ENCODE measurements around the gene DPP10. TPM values are rescaled to one million over a fixed set of nuclear protein-coding genes. Genes with fewer than 3 reads are reported as not detected.
A peak's percentile ranks its signal among the peaks of the same experiment; 100 is the strongest.

Gene DPP10
- total and polyA plus RNA-seq, 4 donors, result 30.6 to 83.0 (median 48.0) TPM

- no peaks in the 10 kb centered on the region for H3K9me3 ChIP-seq (ENCODE audit: control insufficient read depth, insufficient read depth, low read length)
- no peaks in the 10 kb centered on the region for H3K27me3 ChIP-seq (ENCODE audit: control insufficient read depth, insufficient read depth, low read length)
Measured at GRCh38 chr2:115171751-115172150, 729.3 kb downstream of the DPP10 start.

DNA sequence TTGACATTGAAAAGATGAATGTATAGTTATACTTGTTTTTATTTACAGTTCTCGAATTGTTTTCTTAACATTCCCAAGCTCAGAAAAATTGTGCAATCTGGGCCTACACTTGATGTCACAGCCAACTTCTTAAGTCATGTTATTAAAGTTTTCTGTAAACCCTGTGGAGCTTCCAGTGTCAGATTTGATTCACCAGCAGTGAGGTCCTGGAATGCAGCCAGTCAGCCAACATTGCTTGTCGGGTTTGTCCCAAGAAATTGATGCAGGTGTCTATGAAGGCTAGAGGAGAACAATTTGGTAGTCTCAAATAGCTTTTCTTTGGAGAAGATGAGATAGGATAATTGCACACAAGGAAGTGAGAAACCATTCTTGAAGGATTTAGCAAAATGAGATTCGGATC lies 732.2 kb downstream of the DPP10 start:
- no peak overlapping the region for H3K27ac ChIP-seq (ENCODE audit: low read depth, low read length)
- H3K4me1 ChIP-seq (ENCODE audit: control insufficient read depth, insufficient read depth, low read length), result no peaks in the 10 kb centered on the region
- DNase-seq (ENCODE audit: low read depth in 4 of 6, low spot score in 6 of 6), result no peak
- no peaks in the 10 kb centered on the region for H3K9me3 ChIP-seq (ENCODE audit: control insufficient read depth, insufficient read depth, low read length)
- no peak overlapping the region for H3K4me3 ChIP-seq (ENCODE audit: low read depth, low read length)
- H3K36me3 ChIP-seq (ENCODE audit: control insufficient read depth, insufficient read depth, low read length), result no peaks in the 10 kb centered on the region
- no peaks in the 10 kb centered on the region for H3K27me3 ChIP-seq (ENCODE audit: control insufficient read depth, insufficient read depth, low read length)
- 31% methylated on average over 1 of the region's 3 CpGs for WGBS (ENCODE audit: insufficient coverage)

More at GRCh38 chr2:115171751-115172150, 729.3 kb downstream of the DPP10 start:
- Histone ChIP-seq H3K4me1 (ENCODE audit: control insufficient read depth, insufficient read depth, low read length) (no peaks in the 10 kb centered on the region), H3K4me3 (ENCODE audit: low read depth, low read length) (no peak overlapping the region), H3K27ac (ENCODE audit: low read depth, low read length) (no peak overlapping the region), H3K36me3 (ENCODE audit: control insufficient read depth, insufficient read depth, low read length) (no peaks in the 10 kb centered on the region)
- no peak for DNase-seq (ENCODE audit: low read depth in 4 of 6, low spot score in 6 of 6)
- WGBS (ENCODE audit: insufficient coverage), result 83% methylated on average over 2 of the region's 2 CpGs

DNA sequence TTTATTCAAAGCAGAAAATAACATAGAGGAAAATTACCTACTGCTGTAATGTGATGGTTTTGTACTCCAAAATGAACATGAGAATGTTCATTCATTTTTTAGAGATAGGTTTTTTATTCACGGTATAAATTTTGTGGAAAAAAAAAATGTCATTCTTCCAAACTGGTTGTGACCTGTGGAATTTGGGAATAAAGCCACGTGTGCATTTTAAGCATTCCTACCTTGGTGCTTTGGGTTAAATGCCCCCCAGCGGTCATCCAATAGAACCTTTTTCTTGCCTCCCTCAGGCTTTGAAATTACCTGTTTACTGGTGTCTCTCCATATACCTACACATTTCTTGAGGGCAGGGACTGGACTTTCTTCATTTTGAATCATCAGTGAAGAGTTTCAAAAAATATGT lies 740.7 kb downstream of the DPP10 start:
- Histone ChIP-seq H3K4me1 (ENCODE audit: control insufficient read depth, insufficient read depth, low read length) (no peaks in the 10 kb centered on the region), H3K27me3 (ENCODE audit: control insufficient read depth, insufficient read depth, low read length) (no peaks in the 10 kb centered on the region), H3K9me3 (ENCODE audit: control insufficient read depth, insufficient read depth, low read length) (no peaks in the 10 kb centered on the region), H3K36me3 (ENCODE audit: control insufficient read depth, insufficient read depth, low read length) (no peaks in the 10 kb centered on the region), H3K27ac (ENCODE audit: low read depth, low read length) (no peak overlapping the region), H3K4me3 (ENCODE audit: low read depth, low read length) (no peak overlapping the region)
- WGBS (ENCODE audit: insufficient coverage), result 40% methylated on average over 2 of the region's 3 CpGs
- no peak for DNase-seq (ENCODE audit: low read depth in 4 of 6, low spot score in 6 of 6)

GRCh38 chr2:115190459-115190858 lies 748.0 kb downstream of the DPP10 start:
- Histone ChIP-seq H3K9me3 (ENCODE audit: control insufficient read depth, insufficient read depth, low read length) (no peaks in the 10 kb centered on the region), H3K27me3 (ENCODE audit: control insufficient read depth, insufficient read depth, low read length) (no peaks in the 10 kb centered on the region), H3K36me3 (ENCODE audit: control insufficient read depth, insufficient read depth, low read length) (no peaks in the 10 kb centered on the region), H3K27ac (ENCODE audit: low read depth, low read length) (no peak overlapping the region), H3K4me1 (ENCODE audit: control insufficient read depth, insufficient read depth, low read length) (no peaks in the 10 kb centered on the region), H3K4me3 (ENCODE audit: low read depth, low read length) (no peak overlapping the region)
- no peak for DNase-seq (ENCODE audit: low read depth in 4 of 6, low spot score in 6 of 6)
- 98% methylated on average over 9 of the region's 13 CpGs for WGBS (ENCODE audit: insufficient coverage)

DNA sequence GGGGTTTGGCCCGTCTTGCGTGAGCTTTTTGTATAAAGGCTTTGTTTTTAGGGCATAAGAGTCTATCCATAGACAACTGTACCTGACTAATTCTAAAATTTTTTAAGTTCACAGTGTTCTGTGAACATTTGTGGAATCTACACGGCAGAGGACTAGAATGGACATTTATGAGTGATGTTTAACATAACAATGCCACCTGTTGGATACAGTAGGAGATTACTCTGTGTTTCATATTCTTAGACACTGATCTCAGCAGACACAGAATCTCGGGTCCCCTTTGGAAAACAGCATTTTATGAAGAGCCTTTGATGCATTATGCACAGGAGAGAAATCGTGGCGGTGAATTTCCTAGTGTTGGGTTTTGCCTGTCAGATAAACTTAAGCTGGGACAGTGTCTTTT lies 752.2 kb downstream of the DPP10 start:
- Histone ChIP-seq H3K4me1 (ENCODE audit: control insufficient read depth, insufficient read depth, low read length) (no peaks in the 10 kb centered on the region), H3K27me3 (ENCODE audit: control insufficient read depth, insufficient read depth, low read length) (no peaks in the 10 kb centered on the region), H3K27ac (ENCODE audit: low read depth, low read length) (no peak overlapping the region), H3K36me3 (ENCODE audit: control insufficient read depth, insufficient read depth, low read length) (no peaks in the 10 kb centered on the region), H3K9me3 (ENCODE audit: control insufficient read depth, insufficient read depth, low read length) (no peaks in the 10 kb centered on the region), H3K4me3 (ENCODE audit: low read depth, low read length) (no peak overlapping the region)
- DNase-seq (ENCODE audit: low read depth in 4 of 6, low spot score in 6 of 6), result no peak
- 86% methylated on average over 3 of the region's 6 CpGs for WGBS (ENCODE audit: insufficient coverage)

- Histone ChIP-seq H3K27ac (ENCODE audit: low read depth, low read length) (no peak overlapping the region), H3K27me3 (ENCODE audit: control insufficient read depth, insufficient read depth, low read length) (no peaks in the 10 kb centered on the region), H3K4me1 (ENCODE audit: control insufficient read depth, insufficient read depth, low read length) (no peaks in the 10 kb centered on the region), H3K36me3 (ENCODE audit: control insufficient read depth, insufficient read depth, low read length) (no peaks in the 10 kb centered on the region), H3K4me3 (ENCODE audit: low read depth, low read length) (no peak overlapping the region), H3K9me3 (ENCODE audit: control insufficient read depth, insufficient read depth, low read length) (no peaks in the 10 kb centered on the region)
- no peak for DNase-seq (ENCODE audit: low read depth in 4 of 6, low spot score in 6 of 6)
Measured at GRCh38 chr2:115196587-115196986, 754.1 kb downstream of the DPP10 start.

GRCh38 chr2:115199966-115200365 lies 757.5 kb downstream of the DPP10 start:
- WGBS (ENCODE audit: insufficient coverage), result 50% methylated on average over 1 of the region's 4 CpGs
- H3K4me3 ChIP-seq (ENCODE audit: low read depth, low read length), result no peak overlapping the region
- no peaks in the 10 kb centered on the region for H3K27me3 ChIP-seq (ENCODE audit: control insufficient read depth, insufficient read depth, low read length)
- H3K36me3 ChIP-seq (ENCODE audit: control insufficient read depth, insufficient read depth, low read length), result no peaks in the 10 kb centered on the region
- H3K27ac ChIP-seq (ENCODE audit: low read depth, low read length), result no peak overlapping the region
- DNase-seq (ENCODE audit: low read depth in 4 of 6, low spot score in 6 of 6), result peak in 2 of 6 donors; percentile 60 to 62
- H3K9me3 ChIP-seq (ENCODE audit: control insufficient read depth, insufficient read depth, low read length), result no peaks in the 10 kb centered on the region
- no peaks in the 10 kb centered on the region for H3K4me1 ChIP-seq (ENCODE audit: control insufficient read depth, insufficient read depth, low read length)

GRCh38 chr2:115201386-115201785 lies 758.9 kb downstream of the DPP10 start:
- no peaks in the 10 kb centered on the region for H3K27me3 ChIP-seq (ENCODE audit: control insufficient read depth, insufficient read depth, low read length)
- no peaks in the 10 kb centered on the region for H3K4me1 ChIP-seq (ENCODE audit: control insufficient read depth, insufficient read depth, low read length)
- H3K9me3 ChIP-seq (ENCODE audit: control insufficient read depth, insufficient read depth, low read length), result no peaks in the 10 kb centered on the region
- no peaks in the 10 kb centered on the region for H3K36me3 ChIP-seq (ENCODE audit: control insufficient read depth, insufficient read depth, low read length)
- H3K4me3 ChIP-seq (ENCODE audit: low read depth, low read length), result no peak overlapping the region
- H3K27ac ChIP-seq (ENCODE audit: low read depth, low read length), result no peak overlapping the region
- no CpG with 5 or more reads among the region's 4 CpGs for WGBS (ENCODE audit: insufficient coverage)
- no peak for DNase-seq (ENCODE audit: low read depth in 4 of 6, low spot score in 6 of 6)

GRCh38 chr2:115208493-115209164 lies 766.2 kb downstream of the DPP10 start:
- H3K27me3 ChIP-seq (ENCODE audit: control insufficient read depth, insufficient read depth, low read length), result no peaks in the 10 kb centered on the region
- no peak overlapping the region for H3K4me3 ChIP-seq (ENCODE audit: low read depth, low read length)
- no peaks in the 10 kb centered on the region for H3K9me3 ChIP-seq (ENCODE audit: control insufficient read depth, insufficient read depth, low read length)
- WGBS (ENCODE audit: insufficient coverage), result no CpG with 5 or more reads among the region's 3 CpGs
- no peak overlapping the region for H3K27ac ChIP-seq (ENCODE audit: low read depth, low read length)
- no peak for DNase-seq (ENCODE audit: low read depth in 4 of 6, low spot score in 6 of 6)
- no peaks in the 10 kb centered on the region for H3K4me1 ChIP-seq (ENCODE audit: control insufficient read depth, insufficient read depth, low read length)
- no peaks in the 10 kb centered on the region for H3K36me3 ChIP-seq (ENCODE audit: control insufficient read depth, insufficient read depth, low read length)

GRCh38 chr2:115214050-115214449 lies 771.6 kb downstream of the DPP10 start:
- DNase-seq (ENCODE audit: low read depth in 4 of 6, low spot score in 6 of 6), result peak in 3 of 6 donors; percentile 22 to 61 (median 56)
- Histone ChIP-seq H3K4me3 (ENCODE audit: low read depth, low read length) (no peak overlapping the region), H3K27me3 (ENCODE audit: control insufficient read depth, insufficient read depth, low read length) (no peaks in the 10 kb centered on the region), H3K9me3 (ENCODE audit: control insufficient read depth, insufficient read depth, low read length) (no peaks in the 10 kb centered on the region), H3K4me1 (ENCODE audit: control insufficient read depth, insufficient read depth, low read length) (no peaks in the 10 kb centered on the region), H3K36me3 (ENCODE audit: control insufficient read depth, insufficient read depth, low read length) (no peaks in the 10 kb centered on the region), H3K27ac (ENCODE audit: low read depth, low read length) (no peak overlapping the region)
- whole genome bisulfite sequencing (ENCODE audit: insufficient coverage), result 31% methylated on average over 2 of the region's 2 CpGs
